ENCODE measurements around the gene DOCK2.
A peak's percentile ranks its signal among the peaks of the same experiment; 100 is the strongest.
"Not testable (repeated sequence)": the region's sequence is repeated elsewhere in the genome, so short reads cannot be mapped to it uniquely, and the experiment has no call there.

The DOCK2 gene
- total RNA-seq, result 463 to 715 (median 558) reads per million in 4 donors

DNA sequence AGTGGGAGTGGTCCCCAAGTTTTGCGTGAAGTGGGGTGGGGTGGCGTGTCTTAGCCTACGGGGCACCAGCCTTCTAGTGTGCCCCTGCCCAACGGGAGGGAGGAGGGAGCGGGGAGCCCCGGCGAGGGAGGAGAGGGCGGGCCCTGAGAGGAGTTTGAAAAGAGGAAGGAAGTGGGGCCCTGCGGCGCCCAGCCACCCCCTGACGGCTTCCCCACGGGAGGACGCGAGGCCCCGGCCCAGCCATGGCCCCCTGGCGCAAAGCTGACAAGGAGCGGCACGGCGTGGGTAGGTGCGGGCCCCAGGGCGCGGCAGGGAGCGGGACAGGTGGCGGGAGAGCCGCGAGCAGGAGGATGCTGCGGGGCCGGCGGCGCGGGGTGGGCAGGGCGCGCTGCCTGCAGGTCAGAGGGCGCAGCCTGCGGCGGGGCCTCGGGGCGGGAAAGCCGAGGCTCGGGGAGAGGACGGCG is at the start of gene DOCK2:
DOCK2 (plus strand) TSS at position 191 of the 464 bp plus-strand sequence; CDS start at position 243, 52 bp downstream.
- DNase-seq, result peak; percentile 32 to 81 (median 50)

DNA sequence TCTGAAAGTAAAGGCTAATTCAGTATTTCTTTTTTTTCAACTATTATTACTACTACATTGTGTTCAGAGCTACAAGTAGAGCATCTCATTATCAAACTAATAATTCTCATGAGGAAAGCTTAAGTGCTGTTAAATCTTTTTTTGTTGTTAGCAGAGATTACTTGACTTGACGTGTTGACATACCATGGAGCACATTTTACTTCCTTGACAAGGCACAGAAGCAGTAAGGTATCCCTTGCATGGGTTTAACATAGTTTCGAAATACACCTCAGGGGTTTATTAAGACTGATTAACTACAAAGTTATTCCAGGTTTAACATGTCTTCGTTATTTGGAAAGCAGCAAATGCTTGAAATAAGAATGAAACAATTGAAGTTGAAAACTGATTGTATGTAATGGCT is 46.5 kb upstream of the DOCK2 start:
- DNase-seq, result no peak

DNA sequence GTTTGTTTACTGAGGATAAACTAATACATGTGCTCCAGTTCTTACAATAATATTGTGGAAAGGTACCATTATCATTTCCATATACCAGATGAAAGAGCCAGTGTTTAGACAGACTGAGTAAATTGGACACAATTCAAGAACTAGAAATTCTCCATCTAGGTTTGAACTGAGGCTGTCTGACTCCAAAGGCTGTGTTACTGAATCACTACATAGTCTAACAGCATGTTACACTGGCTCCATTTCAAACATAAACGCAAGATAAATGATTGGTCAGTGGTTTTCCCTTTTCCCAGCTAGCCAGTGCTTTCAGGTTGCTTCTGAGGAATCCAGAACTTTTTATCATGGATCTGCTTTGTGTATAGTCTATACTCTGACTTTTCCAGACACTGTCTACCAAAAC is 45.4 kb upstream of the DOCK2 start:
- DNase-seq, result no peak

DNA sequence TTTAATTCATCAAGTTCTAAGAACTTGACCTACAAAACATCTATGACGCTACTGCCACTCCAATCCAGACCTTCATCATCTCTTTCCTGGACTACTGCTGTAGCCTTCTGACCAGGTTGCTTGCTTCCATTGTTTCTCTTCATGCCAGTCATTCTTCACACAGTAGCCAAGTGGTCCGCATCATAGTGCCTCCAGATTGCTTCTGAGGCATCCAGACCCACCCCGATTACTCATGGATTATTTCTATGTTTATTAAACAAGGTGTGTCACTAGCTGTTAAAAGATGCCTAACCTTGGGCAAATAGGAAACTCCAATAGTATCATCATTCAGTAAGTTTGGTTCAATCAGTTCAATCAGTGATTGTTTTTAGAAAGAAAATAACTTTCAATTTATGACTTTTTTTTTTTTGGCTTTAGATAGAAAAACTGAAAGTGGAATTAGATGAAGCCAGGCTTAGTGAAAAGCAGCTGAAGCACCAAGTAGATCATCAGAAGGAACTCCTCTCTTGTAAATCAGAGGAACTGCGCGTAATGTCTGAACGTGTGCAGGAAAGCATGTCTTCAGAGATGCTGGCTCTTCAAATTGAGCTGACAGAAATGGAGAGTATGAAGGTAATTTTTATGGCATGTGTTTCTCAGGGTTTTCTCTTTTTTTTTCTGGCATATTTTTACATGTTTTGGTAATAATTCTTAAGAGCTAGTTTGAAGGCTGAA is 44.0 kb upstream of the DOCK2 start:
- no peak for DNase-seq

DNA sequence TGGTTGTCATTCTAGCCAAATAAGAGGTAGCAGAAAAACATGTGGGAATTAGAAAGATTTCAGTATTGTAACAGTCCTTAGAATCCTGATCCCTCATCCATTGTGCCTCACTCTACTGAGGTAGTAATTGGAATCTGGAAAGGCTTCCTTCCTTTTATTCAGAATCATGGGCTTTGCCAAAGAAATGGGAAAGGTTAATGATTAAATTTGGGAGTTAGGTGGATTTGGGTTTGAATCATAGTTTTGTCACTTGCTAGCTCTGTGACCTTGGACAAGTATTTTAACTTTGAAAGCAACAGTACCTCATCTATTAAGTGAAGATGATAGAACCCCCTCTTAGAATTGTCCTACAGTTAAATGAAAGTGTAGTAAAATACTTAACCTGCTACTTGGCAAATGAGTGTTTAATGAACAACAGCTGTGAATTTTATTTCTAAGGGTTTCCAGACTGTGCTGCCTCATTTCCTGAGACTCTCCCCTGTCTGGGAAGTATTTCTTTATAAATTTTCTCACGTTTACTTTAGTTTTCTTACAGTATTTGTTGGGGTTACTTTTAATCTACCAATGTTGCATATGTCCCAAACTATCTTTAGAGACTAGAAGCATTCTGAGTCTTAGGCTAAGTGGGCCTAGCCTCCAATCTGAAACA is 41.8 kb upstream of the DOCK2 start:
- no peak for DNase-seq

GRCh38 chr5:169599451-169599850 is 37.6 kb upstream of the DOCK2 start:
- no peak for DNase-seq

- DNase-seq, result no peak
Measured at GRCh38 chr5:169602535-169602934, 34.5 kb upstream of the DOCK2 start.

DNA sequence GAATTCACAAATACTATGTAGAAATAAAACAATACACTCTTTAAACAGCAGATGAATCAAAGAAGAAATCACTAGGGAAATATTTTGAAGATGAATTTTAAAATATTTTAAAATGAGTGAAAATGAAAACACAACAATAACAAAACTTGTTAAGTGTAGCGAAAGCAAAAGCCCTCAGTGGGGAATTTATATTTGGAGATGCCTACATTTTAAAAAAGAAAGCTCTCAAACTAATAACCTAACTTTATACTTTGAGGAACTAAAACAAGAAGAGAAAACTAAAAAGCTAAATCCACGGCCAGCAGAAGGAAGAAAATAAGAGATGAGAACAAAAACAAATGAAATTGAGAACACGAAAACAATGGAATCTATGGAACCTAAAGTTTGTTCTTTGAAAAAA is 30.8 kb upstream of the DOCK2 start:
- no peak for DNase-seq

GRCh38 chr5:169607882-169608281 is 29.2 kb upstream of the DOCK2 start:
- no peak for DNase-seq

- DNase-seq, result no peak
Measured at GRCh38 chr5:169609716-169610115, 27.4 kb upstream of the DOCK2 start.

DNA sequence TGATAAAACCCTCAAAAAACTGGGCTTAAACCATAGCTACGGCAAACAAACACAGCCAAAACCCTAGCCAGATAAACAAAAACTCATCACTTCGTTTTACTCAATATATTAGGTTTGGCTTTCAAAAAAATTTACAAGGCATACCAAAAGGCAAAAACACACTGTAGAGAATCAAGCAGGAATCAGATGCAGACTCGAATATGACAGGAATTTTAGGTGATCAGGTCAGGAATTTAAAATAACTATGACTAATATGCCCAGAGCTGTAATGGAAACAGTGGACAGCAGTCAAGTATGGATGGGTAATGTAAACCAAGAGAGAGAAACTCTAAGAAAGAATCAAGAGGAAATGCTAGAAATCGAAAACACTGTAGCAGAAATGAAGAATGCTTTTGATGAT is 26.5 kb upstream of the DOCK2 start:
- no peak for DNase-seq

GRCh38 chr5:169615561-169615960 is 21.5 kb upstream of the DOCK2 start:
- no peak for DNase-seq

- not testable (repeated sequence) for DNase-seq
Measured at GRCh38 chr5:169624307-169624706, 12.8 kb upstream of the DOCK2 start.

- DNase-seq, result no peak
Measured at GRCh38 chr5:169626779-169627178, 10.3 kb upstream of the DOCK2 start.

DNA sequence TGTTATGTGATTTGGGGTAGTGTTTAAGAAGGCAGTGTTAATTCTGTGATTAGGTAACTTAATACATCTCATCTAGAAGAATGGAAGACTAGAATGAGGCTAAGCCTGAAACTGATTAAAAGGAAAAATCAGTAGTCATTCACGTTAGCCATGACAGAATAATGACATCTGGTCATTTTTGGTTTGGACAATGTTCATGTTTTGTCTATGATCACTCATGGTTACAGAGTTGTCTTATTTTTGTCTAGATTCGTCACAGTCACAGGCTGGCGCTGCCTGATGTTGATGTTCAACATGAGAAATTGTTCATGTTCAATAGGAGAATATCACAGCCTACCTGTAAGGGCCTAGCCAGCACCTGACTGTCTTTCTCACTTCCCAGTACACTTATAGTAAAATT is 9.5 kb upstream of the DOCK2 start:
- no peak for DNase-seq

DNA sequence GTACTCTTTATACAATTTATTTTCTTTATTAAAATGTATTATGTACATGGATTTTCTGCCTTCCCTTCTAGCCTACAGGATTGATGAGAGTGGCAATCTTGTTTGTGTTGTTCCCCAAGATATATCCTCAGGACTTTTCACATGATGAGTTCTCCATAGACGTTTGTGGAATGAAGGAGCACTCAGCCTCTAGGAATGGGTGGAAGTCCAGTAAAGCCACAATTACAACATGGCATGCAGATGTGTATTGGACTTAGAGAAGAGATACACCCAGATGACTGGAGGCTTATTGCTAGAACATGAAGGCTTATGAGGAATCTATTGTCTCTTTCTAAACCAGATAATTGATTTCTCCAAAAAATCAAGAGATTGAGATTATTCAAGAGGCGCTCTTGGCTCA is 8.2 kb upstream of the DOCK2 start:
- DNase-seq, result no peak

DNA sequence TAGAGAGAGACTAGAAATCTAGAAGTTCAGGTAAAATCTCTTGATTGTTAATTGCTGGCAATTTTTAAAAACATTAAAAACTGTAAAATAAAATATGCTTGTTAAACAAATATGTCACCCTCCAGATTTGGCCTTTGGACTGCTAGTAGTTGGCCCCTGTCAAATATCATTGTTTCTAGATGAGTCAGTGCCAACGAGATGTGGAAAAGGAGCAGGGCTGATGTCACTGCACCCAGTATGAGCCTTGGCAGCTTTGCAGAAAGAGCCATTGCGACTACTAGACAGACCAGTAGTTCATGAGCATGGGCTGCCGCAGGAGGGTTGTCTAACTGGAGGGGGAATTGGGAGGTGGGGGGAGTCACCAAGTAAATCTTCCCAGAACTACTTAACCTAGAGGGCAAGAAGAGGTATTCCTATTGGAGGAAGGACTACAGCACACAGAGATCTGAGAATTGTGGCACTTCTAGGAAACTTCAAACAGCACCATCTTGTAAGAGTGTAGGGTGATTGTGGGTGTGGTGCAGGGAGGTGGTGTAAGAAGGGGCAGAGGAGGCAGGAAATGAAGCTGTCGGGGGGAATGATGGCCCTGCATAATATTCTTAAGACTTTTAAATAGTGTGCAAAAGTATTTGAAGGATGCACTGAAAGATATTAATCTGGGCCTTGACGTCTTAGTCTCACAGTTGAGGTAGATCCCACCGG is 7.1 kb upstream of the DOCK2 start:
- DNase-seq, result peak in 1 of 5 donors; percentile 72

- DNase-seq, result no peak
Measured at GRCh38 chr5:169631360-169631759, 5.7 kb upstream of the DOCK2 start.

GRCh38 chr5:169632946-169633345 is 4.1 kb upstream of the DOCK2 start:
- DNase-seq, result no peak

DNA sequence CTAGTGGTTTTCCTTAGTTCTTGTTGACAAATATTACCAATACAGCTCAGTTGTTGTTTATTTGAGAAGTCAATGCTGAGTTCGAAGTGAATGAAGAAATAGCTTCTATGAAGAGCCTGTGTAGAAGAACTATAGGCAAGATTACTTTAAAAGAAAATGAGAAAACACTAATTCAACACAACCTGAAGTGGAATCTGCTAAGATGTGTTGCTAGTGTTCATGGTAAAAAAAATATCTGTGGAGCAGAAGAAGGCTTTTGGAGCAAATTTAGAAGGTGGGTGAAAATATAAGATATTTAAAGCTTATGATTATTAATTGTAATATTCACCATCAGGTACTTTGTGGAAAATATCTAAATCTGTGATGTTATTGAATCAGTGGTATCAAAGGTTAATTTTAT is 2.5 kb upstream of the DOCK2 start:
- no peak for DNase-seq

DNA sequence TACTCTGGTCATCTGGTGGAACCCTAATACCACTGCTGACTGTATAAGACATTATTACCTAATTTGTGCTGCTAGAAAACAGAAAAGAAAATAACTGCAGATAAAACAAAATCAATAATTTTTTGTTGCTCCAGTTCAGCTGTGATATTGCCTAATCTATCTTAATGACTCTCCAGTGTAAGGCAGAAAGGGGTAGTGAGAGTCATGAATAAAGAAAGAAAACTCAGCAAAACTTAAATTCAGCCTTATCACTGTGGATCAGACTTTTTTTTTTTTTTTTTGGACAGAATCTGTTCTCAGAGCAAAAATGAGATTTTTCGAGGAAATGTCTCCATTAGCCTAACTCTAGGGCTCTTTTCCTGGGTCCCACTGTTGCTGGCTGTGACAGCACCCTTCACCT is 1.1 kb upstream of the DOCK2 start:
- DNase-seq, result no peak

DNA sequence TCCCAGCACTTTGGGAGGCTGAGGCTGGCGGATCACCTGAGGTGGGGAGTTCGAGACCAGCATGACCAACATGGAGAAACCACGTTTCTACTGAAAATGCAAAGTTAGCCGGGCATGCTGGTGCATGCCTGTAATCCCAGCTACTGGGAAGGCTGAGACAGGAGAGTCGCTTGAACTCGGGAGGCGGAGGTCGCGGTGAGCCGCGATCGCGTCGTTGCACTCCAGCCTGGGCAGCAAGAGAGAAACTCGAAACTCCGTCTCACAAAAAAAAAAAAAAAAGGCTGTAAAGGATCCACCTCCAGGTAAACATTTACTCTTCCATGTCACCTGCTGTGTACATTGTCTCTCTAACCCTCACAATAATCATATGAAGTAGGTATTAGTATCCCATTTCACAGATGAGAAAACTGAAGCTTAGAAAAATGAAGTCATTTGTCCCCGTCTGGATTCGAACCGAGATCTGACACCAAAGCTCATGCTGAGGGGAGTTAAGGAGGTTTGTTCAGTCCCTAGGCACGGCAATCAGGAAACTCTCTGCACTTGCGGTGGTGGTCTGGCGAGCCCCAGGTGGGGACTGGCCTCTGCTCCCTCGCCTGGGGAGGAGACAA is 494 bp upstream of the DOCK2 start:
- DNase-seq, result no peak

DNA sequence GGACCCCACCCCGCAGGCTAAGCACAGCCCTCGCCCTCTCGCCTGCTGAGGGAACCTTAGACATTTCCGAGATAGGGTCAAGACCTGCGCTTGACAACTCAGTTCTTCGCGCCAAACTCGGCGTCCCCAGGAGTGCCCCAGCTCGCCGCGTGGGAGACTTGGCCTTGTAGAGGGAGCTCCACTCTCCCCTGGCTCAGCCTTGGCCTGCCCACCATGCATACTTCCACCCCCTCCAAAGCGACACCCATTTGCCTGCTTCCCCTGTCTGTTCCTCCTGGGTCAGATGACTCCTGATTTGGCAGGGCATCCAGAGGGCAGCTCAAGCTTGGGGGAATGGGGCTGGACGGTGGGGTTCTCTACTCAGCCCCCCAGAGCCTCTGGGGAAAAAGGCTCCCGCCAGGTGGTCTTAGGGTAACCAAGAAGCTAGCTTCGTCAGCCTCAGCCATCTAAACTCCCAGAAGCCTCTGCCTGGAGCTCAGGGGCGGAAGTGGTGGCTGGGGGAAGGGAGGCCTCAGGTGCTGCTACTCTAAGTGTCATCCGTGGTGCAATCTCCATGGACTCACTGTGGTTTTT is 560 bp downstream of the DOCK2 start:
- peak; percentile 36 to 85 (median 51) for DNase-seq
